ENCODE data around the gene RPUSD4. TPM values are rescaled to one million over a fixed set of nuclear protein-coding genes. Genes with fewer than 3 reads are reported as not detected.

The RPUSD4 gene
- polyA plus RNA-seq, 1 of the 3 experiments (the other 2 are of a cell fraction): 18.0 TPM

DNA sequence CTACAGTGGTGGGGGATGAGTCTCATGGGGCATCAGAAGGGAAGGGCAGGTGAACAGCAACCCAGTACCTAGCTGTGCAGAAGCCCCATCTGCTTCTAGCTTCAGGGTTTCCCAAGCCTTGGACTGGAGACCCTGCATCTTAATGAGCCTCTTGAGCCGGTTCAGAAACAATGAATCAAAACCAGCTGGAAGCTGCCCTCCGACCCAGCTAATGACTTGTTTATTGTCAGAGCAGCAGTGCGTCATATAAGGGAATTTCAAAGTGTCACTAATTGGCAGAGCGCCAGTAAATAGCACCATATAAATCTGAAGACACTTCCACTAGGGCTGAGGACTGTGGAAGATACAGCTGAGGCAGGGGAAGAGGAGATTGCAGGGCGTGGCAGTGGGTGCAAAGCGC, 57.5 kb downstream of the RPUSD4 start (continued):
- no peak for TF ChIP-seq EZH2phosphoT487 (IDR thresholded peaks at IDR 0.05; ENCODE audit: borderline replicate concordance, low read depth)

DNA sequence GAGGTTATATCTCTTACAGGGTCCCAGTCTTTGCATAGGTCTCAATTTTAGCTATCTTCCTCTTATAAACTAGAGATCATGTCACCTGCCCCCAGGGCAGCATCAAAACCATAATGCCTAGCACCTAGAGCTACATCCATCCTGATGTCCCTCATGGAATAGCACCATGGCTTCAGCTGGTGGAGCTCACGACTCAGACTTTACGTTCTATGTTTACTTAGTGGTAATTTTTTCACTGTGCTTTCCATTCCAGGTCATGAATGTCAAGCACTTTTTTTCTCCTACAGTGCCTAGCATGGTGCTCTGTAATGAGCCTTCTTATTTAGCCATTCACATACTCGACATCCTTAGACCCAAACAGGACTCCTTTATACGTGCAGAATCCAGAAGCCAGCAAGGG, 58.4 kb downstream of the RPUSD4 start:
- Histone ChIP-seq H2AFZ (ENCODE audit: low read depth) (no peak overlapping the region), H3K9me2 (no peaks in the 10 kb centered on the region), H3K4me2 (no peak overlapping the region), H3K9ac (no peak overlapping the region), H3F3A (replicated peaks; ENCODE audit: insufficient read depth) (no peaks in the 10 kb centered on the region), H3K27me3 (ENCODE audit: insufficient read depth) (no peaks in the 10 kb centered on the region), H4K20me1 (ENCODE audit: insufficient read depth) (no peaks in the 10 kb centered on the region), H3K79me2 (ENCODE audit: insufficient read depth) (no peaks in the 10 kb centered on the region), H3K27ac (ENCODE audit: low read depth in 2 of 2, low read length in 1 of 2) (no peak overlapping the region), H3K4me3 (ENCODE audit: low read depth in 2 of 2, low read length in 1 of 2) (no peak overlapping the region), H3K36me3 (replicated peaks in 1 of 2; ENCODE audit: control insufficient read depth in 1 of 2, insufficient read depth in 2 of 2, low read length in 1 of 2) (no peaks in the 10 kb centered on the region), H3K9me3 (no peaks in the 10 kb centered on the region; the same call in 1 of the 2 replicates), H3K4me1 (ENCODE audit: control insufficient read depth in 1 of 2, insufficient read depth in 2 of 2, low read depth in 1 of 2, low read length in 1 of 2) (peaks cover 0 to 21% of the 10 kb centered on the region in 2 experiments; a peak in 1 of 4 replicates)
- WGBS (ENCODE audit: low lambda C conversion rate): 44% methylated on average over 4 of the region's 4 CpGs
- CTCF ChIA-PET: interaction anchor here (0.9 to 1.4 kb wide), 3 partner anchors 28 to 211 kb away, joined by 3 to 4 read pairs (median 3); no protein-coding TSS in a partner anchor
- POLR2A ChIA-PET: interaction anchor here (1.2 kb wide), 1 partner anchor 12 kb away, joined by 5 read pairs; no protein-coding TSS in a partner anchor
- TF ChIP-seq SIN3A (IDR thresholded peaks at IDR 0.05; ENCODE audit: borderline replicate concordance, low read depth, low read length) (no peak), CHD2 (IDR thresholded peaks at IDR 0.05; ENCODE audit: low read length, partially characterized antibody) (no peak), TEAD4 (IDR thresholded peaks at IDR 0.05; ENCODE audit: borderline replicate concordance, insufficient read depth) (no peak), FOSL2 (IDR thresholded peaks at IDR 0.05; ENCODE audit: borderline replicate concordance, low read depth) (no peak), TCF12 (IDR thresholded peaks at IDR 0.05) (no peak), MEF2A (IDR thresholded peaks at IDR 0.05; ENCODE audit: borderline replicate concordance, low read depth) (no peak), YY1 (IDR thresholded peaks at IDR 0.05; ENCODE audit: low read depth) (no peak), TAF1 (IDR thresholded peaks at IDR 0.05; ENCODE audit: borderline replicate concordance, low read depth, low read length) (no peak), GABPA (IDR thresholded peaks at IDR 0.05; ENCODE audit: low read depth) (no peak), RFX5 (IDR thresholded peaks at IDR 0.05; ENCODE audit: low read length) (no peak), RXRA (IDR thresholded peaks at IDR 0.05; ENCODE audit: borderline replicate concordance, low read depth) (no peak), JUND (IDR thresholded peaks at IDR 0.05) (no peak), EP300 (IDR thresholded peaks at IDR 0.05; ENCODE audit: borderline replicate concordance in 1 of 2, low read depth in 1 of 2, low read length in 1 of 2) (no peak), RCOR1 (IDR thresholded peaks at IDR 0.05; ENCODE audit: low read length) (no peak)
- TF ChIP-seq, protein P1, sequence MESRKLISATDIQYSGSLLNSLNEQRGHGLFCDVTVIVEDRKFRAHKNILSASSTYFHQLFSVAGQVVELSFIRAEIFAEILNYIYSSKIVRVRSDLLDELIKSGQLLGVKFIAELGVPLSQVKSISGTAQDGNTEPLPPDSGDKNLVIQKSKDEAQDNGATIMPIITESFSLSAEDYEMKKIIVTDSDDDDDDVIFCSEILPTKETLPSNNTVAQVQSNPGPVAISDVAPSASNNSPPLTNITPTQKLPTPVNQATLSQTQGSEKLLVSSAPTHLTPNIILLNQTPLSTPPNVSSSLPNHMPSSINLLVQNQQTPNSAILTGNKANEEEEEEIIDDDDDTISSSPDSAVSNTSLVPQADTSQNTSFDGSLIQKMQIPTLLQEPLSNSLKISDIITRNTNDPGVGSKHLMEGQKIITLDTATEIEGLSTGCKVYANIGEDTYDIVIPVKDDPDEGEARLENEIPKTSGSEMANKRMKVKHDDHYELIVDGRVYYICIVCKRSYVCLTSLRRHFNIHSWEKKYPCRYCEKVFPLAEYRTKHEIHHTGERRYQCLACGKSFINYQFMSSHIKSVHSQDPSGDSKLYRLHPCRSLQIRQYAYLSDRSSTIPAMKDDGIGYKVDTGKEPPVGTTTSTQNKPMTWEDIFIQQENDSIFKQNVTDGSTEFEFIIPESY (IDR thresholded peaks at IDR 0.05; ENCODE audit: borderline replicate concordance, low read depth): no peak
- TF ChIP-seq, protein P2, sequence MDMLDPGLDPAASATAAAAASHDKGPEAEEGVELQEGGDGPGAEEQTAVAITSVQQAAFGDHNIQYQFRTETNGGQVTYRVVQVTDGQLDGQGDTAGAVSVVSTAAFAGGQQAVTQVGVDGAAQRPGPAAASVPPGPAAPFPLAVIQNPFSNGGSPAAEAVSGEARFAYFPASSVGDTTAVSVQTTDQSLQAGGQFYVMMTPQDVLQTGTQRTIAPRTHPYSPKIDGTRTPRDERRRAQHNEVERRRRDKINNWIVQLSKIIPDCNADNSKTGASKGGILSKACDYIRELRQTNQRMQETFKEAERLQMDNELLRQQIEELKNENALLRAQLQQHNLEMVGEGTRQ (IDR thresholded peaks at IDR 0.05; ENCODE audit: borderline replicate concordance, low read depth, low read length): no peak
- TF ChIP-seq, protein P3, sequence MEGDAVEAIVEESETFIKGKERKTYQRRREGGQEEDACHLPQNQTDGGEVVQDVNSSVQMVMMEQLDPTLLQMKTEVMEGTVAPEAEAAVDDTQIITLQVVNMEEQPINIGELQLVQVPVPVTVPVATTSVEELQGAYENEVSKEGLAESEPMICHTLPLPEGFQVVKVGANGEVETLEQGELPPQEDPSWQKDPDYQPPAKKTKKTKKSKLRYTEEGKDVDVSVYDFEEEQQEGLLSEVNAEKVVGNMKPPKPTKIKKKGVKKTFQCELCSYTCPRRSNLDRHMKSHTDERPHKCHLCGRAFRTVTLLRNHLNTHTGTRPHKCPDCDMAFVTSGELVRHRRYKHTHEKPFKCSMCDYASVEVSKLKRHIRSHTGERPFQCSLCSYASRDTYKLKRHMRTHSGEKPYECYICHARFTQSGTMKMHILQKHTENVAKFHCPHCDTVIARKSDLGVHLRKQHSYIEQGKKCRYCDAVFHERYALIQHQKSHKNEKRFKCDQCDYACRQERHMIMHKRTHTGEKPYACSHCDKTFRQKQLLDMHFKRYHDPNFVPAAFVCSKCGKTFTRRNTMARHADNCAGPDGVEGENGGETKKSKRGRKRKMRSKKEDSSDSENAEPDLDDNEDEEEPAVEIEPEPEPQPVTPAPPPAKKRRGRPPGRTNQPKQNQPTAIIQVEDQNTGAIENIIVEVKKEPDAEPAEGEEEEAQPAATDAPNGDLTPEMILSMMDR (IDR thresholded peaks at IDR 0.05): no peak
- TF ChIP-seq, protein P4, sequence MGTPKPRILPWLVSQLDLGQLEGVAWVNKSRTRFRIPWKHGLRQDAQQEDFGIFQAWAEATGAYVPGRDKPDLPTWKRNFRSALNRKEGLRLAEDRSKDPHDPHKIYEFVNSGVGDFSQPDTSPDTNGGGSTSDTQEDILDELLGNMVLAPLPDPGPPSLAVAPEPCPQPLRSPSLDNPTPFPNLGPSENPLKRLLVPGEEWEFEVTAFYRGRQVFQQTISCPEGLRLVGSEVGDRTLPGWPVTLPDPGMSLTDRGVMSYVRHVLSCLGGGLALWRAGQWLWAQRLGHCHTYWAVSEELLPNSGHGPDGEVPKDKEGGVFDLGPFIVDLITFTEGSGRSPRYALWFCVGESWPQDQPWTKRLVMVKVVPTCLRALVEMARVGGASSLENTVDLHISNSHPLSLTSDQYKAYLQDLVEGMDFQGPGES (IDR thresholded peaks at IDR 0.05; ENCODE audit: low read depth, low read length): no peak
- TF ChIP-seq, protein P5, sequence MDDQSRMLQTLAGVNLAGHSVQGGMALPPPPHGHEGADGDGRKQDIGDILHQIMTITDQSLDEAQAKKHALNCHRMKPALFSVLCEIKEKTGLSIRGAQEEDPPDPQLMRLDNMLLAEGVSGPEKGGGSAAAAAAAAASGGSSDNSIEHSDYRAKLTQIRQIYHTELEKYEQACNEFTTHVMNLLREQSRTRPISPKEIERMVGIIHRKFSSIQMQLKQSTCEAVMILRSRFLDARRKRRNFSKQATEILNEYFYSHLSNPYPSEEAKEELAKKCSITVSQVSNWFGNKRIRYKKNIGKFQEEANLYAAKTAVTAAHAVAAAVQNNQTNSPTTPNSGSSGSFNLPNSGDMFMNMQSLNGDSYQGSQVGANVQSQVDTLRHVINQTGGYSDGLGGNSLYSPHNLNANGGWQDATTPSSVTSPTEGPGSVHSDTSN (IDR thresholded peaks at IDR 0.05): no peak
- TF ChIP-seq, protein P6, sequence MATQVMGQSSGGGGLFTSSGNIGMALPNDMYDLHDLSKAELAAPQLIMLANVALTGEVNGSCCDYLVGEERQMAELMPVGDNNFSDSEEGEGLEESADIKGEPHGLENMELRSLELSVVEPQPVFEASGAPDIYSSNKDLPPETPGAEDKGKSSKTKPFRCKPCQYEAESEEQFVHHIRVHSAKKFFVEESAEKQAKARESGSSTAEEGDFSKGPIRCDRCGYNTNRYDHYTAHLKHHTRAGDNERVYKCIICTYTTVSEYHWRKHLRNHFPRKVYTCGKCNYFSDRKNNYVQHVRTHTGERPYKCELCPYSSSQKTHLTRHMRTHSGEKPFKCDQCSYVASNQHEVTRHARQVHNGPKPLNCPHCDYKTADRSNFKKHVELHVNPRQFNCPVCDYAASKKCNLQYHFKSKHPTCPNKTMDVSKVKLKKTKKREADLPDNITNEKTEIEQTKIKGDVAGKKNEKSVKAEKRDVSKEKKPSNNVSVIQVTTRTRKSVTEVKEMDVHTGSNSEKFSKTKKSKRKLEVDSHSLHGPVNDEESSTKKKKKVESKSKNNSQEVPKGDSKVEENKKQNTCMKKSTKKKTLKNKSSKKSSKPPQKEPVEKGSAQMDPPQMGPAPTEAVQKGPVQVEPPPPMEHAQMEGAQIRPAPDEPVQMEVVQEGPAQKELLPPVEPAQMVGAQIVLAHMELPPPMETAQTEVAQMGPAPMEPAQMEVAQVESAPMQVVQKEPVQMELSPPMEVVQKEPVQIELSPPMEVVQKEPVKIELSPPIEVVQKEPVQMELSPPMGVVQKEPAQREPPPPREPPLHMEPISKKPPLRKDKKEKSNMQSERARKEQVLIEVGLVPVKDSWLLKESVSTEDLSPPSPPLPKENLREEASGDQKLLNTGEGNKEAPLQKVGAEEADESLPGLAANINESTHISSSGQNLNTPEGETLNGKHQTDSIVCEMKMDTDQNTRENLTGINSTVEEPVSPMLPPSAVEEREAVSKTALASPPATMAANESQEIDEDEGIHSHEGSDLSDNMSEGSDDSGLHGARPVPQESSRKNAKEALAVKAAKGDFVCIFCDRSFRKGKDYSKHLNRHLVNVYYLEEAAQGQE (IDR thresholded peaks at IDR 0.05; ENCODE audit: low read depth, low read length): no peak
- no peak for DNase-seq

Measured in SK-N-SH (cell line).